SW480 (cell line): ENCODE measurements around the gene PROM1.
A peak's percentile ranks its signal among the peaks of the same experiment; 100 is the strongest.

Experiments used
- DNase-seq: peaks from one replicate; pipeline ENCODE4 v3.0.0-alpha.2; 2016; ENCODE audit warnings: low spot score

PROM1 gene

DNA sequence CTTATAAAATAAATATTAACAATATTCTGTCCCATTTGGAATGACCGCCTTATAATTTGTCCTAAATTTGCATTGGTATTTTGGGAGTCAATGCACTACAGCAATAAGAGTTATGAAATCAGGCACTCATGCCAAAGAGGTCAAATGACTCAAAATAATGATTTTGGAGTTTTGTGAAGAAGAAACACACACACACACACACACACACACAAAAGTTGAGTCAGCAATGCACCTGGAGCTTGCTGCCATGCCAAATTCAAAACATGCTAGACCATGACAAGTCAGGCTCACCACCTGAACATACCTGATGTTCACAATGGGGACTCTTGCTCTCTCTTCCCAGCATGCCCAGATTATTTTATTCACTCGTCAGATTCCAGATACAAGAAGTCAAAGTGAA, 56.7 kb downstream of the PROM1 start:
- no peak for DNase-seq

GRCh38 chr4:16026160-16026761, 57.6 kb downstream of the PROM1 start:
- peak; percentile 27 for DNase-seq

- no peak for DNase-seq
Observed at GRCh38 chr4:16025268-16025667, 58.6 kb downstream of the PROM1 start.

DNA sequence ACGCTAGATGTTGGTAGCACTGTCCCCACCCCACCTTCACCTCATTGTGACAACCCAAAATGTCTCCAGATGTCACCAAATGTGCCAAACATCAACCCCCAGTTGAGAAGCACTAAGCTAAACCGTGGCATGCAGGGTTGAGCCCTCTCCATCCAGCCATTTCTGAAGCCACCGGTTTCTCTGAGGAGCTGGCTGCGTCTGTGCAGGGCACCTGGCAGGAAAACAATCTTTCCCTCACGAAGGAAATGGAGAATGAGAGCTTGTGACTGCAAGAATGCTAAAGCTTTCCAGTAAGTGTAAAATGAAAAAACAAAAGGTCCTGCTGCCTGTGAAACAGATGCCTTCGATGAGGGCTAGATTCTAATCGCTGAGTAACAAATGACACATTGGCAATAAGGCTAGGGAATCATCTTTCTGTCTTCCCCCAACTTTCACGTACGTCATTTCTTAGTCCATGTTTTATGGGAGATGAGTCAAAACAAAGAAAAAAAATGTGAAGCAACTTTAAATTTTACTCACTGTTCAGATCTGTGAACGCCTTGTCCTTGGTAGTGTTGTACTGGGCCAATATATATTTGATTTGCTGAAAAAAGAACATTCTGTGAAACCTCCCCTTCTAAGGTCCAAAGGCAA, 59.9 kb downstream of the PROM1 start:
- no peak for DNase-seq

DNA sequence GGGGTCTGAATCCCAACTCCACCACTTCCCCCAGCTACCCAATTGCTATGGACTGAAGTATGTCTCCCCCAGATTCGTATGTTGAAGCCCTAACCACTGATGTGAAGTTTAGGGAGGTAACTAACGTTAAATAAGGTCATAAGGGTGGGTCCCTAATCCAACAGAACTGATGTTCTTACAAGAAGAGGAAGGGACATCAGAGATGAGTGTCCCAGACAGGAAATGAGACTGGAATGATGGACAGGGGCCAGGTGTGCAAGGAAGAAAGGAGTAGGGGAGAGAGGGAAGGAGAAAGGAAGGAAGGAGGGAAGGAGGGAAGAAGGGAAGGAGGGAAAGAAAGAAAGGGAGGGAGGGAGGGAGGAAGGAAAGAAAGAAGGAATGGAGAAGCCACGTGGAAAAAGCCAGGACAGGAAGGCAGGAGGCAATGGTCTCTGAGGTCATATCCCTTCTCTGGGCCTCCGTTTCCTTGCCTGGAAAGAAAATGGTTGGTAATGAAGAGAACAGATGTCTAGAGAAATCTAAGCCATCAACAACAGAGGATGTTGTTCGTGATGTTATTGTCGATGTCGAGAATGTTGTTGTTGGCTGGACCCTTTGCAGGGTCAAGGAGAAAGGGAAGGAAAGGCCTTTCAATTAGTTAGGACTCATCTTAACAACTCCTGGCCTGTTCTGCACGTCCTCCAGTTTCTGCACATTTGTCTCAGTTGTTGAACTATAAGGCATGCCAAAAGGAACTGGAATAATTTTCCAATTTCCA, 61.8 kb downstream of the PROM1 start:
- DNase-seq: no peak

DNA sequence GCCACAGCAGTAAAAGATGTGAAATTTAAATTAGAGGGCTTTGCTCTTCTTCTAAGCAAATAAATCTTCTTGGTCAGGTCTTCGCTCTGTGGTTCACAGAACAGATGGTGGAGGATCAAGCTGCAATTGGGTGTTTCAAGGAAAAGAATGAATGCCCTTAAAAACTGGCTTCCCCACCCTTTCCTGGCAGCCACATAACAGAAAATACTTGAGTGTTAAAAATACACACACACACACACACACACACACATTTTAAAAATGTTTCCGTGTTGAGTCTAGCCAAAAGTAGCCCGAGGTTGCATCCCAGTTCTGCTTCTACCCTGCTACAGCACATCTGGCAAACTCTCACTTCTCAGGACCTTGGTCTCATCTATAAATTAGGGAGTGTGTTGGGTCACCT, 64.2 kb downstream of the PROM1 start:
- DNase-seq: no peak

DNA sequence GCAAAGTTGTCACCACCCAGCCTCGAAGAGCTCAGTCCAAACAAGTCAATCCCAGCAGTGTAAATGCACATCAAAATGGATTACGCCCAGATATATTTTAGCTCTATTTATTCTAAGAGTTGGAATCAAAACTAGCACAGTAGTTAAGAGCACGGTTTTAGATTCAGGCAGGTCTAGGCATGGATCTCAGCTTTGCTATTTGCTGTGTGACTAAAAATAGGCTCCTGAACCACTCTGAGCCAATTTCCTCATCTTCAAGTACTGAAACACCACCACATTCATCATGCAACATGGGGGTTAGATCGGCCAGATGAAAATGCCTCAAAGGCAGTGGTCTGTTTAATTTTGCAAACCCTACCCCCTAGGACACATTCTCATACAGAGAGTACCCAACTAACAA, 65.0 kb downstream of the PROM1 start:
- DNase-seq: no peak

- no peak for DNase-seq
Observed at GRCh38 chr4:16018061-16018676, 65.7 kb downstream of the PROM1 start.

GRCh38 chr4:16016536-16016935, 67.3 kb downstream of the PROM1 start:
- no peak for DNase-seq

- no peak for DNase-seq
Observed at GRCh38 chr4:16011173-16011572, 72.7 kb downstream of the PROM1 start.

DNA sequence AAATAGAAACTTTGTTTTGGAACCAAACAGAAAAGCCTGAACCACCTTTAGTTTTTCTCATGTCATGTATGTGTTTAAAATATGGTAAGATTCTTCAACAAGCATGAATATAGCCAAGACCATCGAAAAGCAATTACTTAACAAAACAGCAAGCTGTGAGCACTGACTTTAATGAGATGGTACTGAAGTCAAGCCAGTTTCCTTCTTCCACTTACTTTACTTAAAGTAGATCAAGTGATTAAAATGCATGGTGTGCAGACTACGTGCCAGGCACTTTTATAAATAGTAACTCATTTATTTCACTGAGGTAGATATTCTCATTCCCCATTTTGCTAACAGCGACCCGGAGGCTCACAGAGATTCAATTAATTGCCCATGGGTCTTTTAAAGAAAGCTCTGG, 74.7 kb downstream of the PROM1 start:
- no peak for DNase-seq

DNA sequence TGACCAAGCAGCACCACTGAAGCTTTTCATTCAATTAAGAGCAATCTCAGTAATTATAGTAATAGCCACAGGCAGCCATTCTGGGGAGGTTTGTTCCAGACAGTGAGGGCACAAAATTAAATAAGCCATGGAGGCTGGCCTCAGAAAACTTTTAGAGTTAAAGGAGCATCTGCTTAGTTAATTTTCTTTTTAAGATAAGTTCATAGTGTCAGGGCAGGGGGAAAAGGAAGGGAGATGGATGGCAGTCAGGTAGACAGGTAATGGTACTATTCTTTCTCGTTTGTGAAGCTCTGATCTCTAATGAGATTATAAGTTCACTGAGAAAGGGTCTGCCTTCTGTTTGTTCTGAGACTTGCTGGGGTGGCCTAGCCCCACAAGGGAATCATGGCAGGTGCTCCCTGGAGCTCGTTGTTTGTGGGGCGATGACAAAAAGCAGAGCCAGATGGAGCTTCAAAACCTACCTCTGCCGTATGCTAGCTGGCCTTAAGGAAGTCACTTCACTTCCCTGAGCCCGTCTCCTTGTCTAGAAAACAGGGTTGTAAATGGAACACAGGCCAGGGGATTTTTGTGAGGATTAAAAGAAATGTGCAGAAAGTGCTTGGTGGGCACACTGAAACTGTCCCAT, 76.2 kb downstream of the PROM1 start:
- no peak for DNase-seq

- no peak for DNase-seq
Observed at GRCh38 chr4:16006771-16007446, 76.9 kb downstream of the PROM1 start.

- DNase-seq: no peak
Observed at GRCh38 chr4:16005676-16006075, 78.1 kb downstream of the PROM1 start.

DNA sequence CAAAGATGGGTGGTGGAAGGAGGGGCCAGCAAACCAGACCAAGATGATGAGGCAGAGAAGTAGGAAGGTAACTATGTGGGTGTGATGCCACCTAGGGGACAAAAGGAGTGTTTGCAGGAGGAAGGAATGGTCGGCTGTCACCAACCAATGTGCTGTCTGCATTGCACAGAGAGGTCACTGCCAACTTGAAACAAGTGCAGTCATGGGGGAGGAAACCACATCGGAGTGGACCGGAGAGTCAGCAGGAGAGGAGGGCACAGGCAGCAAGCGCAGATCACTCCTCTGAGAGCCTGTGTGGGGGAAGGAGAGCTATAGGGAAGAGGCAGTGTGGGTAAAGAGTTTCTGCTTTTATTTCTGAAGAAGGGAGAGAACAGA, 82.4 kb downstream of the PROM1 start:
- DNase-seq: peak; percentile 69

DNA sequence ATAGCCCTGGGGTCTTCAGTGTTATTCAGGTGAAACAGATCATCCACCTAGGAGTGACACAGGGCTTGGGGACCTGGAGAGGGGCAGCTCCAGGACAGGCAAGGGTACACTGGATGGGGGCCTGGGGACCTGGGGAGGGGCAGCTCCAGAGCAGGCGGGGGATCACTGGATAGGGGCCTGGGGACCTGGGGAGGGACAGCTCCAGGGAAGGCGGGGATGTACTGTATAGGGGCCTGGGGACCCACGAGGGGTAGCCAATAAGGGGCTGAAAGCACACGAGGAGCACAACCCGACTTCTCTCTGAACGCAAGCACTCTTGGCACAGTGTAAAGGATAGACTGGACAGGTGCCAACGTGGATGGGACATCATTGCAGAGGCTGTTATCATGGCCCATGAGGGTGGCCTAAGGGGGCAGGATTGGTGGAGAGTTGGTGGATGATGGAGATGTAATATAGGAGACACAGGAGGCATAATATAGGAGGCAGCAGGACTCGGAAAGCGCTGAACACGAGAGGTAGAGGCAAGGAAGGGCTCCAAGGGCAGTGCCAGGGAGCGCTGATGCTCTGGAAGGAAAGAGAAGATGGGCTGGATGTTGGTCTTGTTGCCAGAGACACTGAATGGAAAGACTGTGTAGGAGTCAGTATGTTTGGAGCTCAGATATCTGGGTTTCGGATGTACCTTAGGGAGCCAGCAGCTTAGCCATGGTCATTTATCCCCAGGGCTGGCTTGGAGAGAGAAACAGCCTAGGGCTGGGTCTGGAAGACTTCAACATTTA, 82.9 kb downstream of the PROM1 start:
- no peak for DNase-seq

DNA sequence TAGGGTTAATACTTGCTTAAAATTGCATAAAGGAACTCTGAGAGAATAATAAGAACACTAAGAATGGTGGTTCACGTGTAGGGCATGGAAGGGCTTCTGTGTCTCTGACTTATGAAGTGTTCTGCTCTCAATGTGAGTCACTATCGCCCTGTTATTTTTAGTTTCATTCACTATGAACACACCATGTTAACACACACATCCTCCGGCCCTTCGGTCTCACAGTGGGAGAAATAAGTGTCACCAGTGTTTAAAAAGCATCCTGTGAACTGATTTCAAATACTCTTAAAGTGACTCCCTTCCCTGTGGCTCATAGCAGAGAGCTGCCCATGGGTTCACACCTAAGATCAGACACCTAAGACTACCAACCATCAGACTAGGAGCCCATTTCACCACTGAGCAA, 87.0 kb downstream of the PROM1 start:
- no peak for DNase-seq

DNA sequence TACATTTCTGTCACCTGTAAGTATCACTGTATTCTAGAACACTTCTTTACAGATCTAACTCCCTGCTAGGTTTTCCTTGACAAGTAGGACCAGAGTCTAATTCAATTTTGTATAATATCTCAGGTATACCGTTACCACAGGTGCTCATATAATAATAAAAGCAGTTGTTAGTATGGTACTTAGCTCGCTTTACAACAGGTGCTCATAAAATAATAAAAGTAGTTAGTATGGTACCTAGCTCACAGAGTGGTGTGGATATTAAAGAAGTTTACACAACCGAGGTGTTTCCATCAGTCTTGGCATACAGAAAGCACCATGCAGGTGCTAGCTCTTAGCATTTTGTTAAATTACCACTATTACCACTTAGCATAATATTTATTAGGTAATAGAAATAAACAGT, 88.0 kb downstream of the PROM1 start:
- DNase-seq: no peak

GRCh38 chr4:15992167-15992485, 91.7 kb downstream of the PROM1 start:
- DNase-seq: no peak

DNA sequence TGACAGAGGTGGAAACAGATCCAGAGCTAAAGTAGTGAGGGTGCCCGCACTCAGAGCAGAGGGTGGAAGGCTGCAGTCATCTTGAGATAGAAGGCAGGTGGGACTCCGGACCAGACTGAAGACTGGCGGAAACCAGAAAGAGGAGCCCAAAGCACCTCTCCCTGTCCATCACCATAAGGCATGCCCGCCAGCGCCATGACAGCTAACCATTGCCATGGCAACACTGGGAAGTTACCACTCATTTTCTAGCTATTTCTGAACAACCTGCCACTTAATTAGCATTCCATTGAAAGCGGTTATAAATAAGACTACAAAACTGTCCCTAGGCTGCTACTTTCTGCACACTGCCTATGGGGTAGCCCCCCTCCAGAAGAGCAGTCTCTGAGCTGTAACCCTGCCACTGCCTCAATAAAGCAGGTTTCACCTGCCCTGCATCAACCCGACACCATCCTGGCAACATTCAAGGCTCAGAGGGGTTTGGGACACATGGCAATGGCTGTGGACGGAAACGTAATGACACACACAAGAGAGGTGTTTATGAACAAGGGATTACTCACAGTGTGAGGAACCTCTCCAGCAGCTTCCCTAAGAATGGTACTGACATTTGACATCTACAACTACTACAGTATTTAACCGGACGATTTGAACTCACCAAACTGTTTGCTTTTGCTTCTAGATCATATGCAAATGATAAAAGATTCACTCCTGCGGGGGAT, 93.1 kb downstream of the PROM1 start:
- DNase-seq: no peak

- DNase-seq: no peak
Observed at GRCh38 chr4:15989424-15989823, 94.4 kb downstream of the PROM1 start.
